SU-DHL-6 (cell line): Measurements from ENCODE around the gene PTPRQ.
"Not testable (repeated sequence)": the region's sequence is repeated elsewhere in the genome, so short reads cannot be mapped to it uniquely, and the experiment has no call there.

Source experiments
- H2AFZ ChIP-seq: fragments of 200-600 bp; sonication (generic); 2 replicates; pipeline ENCODE4 v1.6.1; 2014; ENCODE audit warnings: low read depth, mild to moderate bottlenecking, moderate library complexity, mixed read lengths, antibody characterized with exemption, low read length; ENCODE audit not compliant: severe bottlenecking
- H3F3A ChIP-seq: fragments of 200-600 bp; shearing (Covaris generic); 2 replicates; pipeline ENCODE4 v1.6.0; 2016; ENCODE audit warnings: antibody characterized with exemption, mild to moderate bottlenecking; ENCODE audit not compliant: insufficient read depth
- H3K27ac ChIP-seq: fragments of 200-600 bp; sonication (generic); 2 replicates; pipeline ENCODE4 v1.5.1; 2016; ENCODE audit warnings: low read depth, mild to moderate bottlenecking, low read length, moderate library complexity, mixed read lengths
- H3K27me3 ChIP-seq: fragments of 200-600 bp; sonication (generic), shearing (Covaris generic); 2 replicates; pipeline ENCODE4 v1.6.0; 2014; ENCODE audit warnings: mild to moderate bottlenecking, low read length
- H3K36me3 ChIP-seq: fragments of 200-600 bp; sonication (generic); 2 replicates; pipeline ENCODE4 v1.6.1; 2014; ENCODE audit warnings: mild to moderate bottlenecking, low read length, mixed read lengths
- H3K4me2 ChIP-seq: fragments of 300-600, 200-600 bp; shearing (Covaris generic), sonication (generic); 2 replicates; pipeline ENCODE4 v1.6.0; 2014; ENCODE audit warnings: low read length, low read depth, mild to moderate bottlenecking; ENCODE audit not compliant: poor library complexity, severe bottlenecking
- H3K4me3 ChIP-seq: fragments of 200-600 bp; sonication (generic); 2 replicates; pipeline ENCODE4 v1.5.1; 2014; ENCODE audit warnings: antibody characterized with exemption, low read length, mild to moderate bottlenecking, mixed read lengths; ENCODE audit not compliant: insufficient read depth, poor library complexity, severe bottlenecking
- H3K79me2 ChIP-seq: fragments of 200-600 bp; sonication (generic); 2 replicates; pipeline ENCODE4 v1.6.1; 2014; ENCODE audit warnings: mild to moderate bottlenecking, low read length, moderate library complexity; ENCODE audit not compliant: insufficient read depth
- H3K9ac ChIP-seq: fragments of 200-600 bp; sonication (generic); 2 replicates; pipeline ENCODE4 v1.7.0; 2014; ENCODE audit warnings: mild to moderate bottlenecking, low read length
- H3K9me2 ChIP-seq: fragments of 200-600 bp; sonication (generic); replicated peaks from 2 replicates; pipeline ENCODE4 v1.6.1; 2014; ENCODE audit warnings: low read length; ENCODE audit not compliant: insufficient read depth
- H3K9me3 ChIP-seq: fragments of 200-600 bp; sonication (generic); 2 replicates; pipeline ENCODE4 v1.6.1; 2014; ENCODE audit warnings: low read length, mixed read lengths; ENCODE audit not compliant: insufficient read depth
- H4K20me1 ChIP-seq: fragments of 200-600 bp; sonication (generic); 2 replicates; pipeline ENCODE4 v1.6.1; 2014; ENCODE audit warnings: low read depth, mild to moderate bottlenecking, antibody characterized with exemption, low read length, moderate library complexity, mixed read lengths
- EZH2phosphoT487 ChIP-seq: fragments of 200-600 bp; sonication (generic), shearing (Covaris generic); conservative IDR thresholded peaks from 2 replicates; pipeline ENCODE4 v1.6.1; 2018; ENCODE audit warnings: mild to moderate bottlenecking, antibody characterized with exemption, low read length, moderate library complexity, mixed read lengths
- TF ChIP-seq, protein P1 (sequence below): fragments of 200-600 bp; sonication (generic); IDR thresholded peaks from one replicate; pipeline ENCODE4 v1.5.1; 2017; ENCODE audit warnings: antibody characterized with exemption, mild to moderate bottlenecking, low read length, moderate library complexity; ENCODE audit not compliant: insufficient read depth, poor library complexity, severe bottlenecking

Gene PTPRQ

GRCh38 chr12:80460972-80461371 is 16.9 kb downstream of the PTPRQ start:
- Histone ChIP-seq H3K9ac (no peak overlapping the region), H3K27me3 (no peaks in the 10 kb centered on the region), H4K20me1 (no peaks in the 10 kb centered on the region), H3K9me3 (no peaks in the 10 kb centered on the region), H3K79me2 (no peaks in the 10 kb centered on the region), H3K27ac (no peak overlapping the region), H3K4me3 (no peak overlapping the region), H3K4me2 (no peak overlapping the region), H2AFZ (no peak overlapping the region), H3K36me3 (no peaks in the 10 kb centered on the region), H3F3A (no peaks in the 10 kb centered on the region), H3K9me2 (no peaks in the 10 kb centered on the region)
- no peak for TF ChIP-seq EZH2phosphoT487
- TF ChIP-seq, protein P1, sequence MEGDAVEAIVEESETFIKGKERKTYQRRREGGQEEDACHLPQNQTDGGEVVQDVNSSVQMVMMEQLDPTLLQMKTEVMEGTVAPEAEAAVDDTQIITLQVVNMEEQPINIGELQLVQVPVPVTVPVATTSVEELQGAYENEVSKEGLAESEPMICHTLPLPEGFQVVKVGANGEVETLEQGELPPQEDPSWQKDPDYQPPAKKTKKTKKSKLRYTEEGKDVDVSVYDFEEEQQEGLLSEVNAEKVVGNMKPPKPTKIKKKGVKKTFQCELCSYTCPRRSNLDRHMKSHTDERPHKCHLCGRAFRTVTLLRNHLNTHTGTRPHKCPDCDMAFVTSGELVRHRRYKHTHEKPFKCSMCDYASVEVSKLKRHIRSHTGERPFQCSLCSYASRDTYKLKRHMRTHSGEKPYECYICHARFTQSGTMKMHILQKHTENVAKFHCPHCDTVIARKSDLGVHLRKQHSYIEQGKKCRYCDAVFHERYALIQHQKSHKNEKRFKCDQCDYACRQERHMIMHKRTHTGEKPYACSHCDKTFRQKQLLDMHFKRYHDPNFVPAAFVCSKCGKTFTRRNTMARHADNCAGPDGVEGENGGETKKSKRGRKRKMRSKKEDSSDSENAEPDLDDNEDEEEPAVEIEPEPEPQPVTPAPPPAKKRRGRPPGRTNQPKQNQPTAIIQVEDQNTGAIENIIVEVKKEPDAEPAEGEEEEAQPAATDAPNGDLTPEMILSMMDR: no peak

- H3K79me2 ChIP-seq, H3K27ac ChIP-seq, H3K9me2 ChIP-seq, H3K27me3 ChIP-seq, H3K9me3 ChIP-seq, H3K4me3 ChIP-seq, H3K9ac ChIP-seq, H3K36me3 ChIP-seq, H3F3A ChIP-seq, H4K20me1 ChIP-seq, H3K4me2 ChIP-seq, H2AFZ ChIP-seq: not testable (repeated sequence)
Observed at GRCh38 chr12:80461851-80462250, 17.8 kb downstream of the PTPRQ start.

DNA sequence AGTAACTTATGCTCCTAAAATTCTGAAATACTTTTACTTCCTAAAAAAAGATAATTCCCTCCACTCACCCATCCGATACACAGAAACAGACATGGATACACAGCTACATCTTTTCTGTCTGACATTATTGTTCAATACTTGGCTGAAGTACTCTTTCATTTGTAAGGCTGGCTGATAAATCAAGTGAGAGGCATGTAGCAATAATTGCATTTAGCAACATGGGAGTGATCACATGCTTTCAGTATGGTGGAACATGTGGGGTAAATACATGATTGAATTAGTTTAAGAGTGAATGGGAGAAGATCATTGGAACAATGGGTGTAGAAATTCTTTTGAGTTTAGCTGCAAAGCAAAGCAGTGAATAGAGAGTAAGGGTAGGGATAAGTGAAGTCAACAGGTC is 25.6 kb downstream of the PTPRQ start:
- Histone ChIP-seq H2AFZ (no peak overlapping the region), H3K79me2 (no peaks in the 10 kb centered on the region), H3K36me3 (no peaks in the 10 kb centered on the region), H3K27ac (no peak overlapping the region), H3K9me2 (no peaks in the 10 kb centered on the region), H4K20me1 (no peaks in the 10 kb centered on the region), H3K4me2 (no peak overlapping the region), H3K9ac (no peak overlapping the region), H3K27me3 (no peaks in the 10 kb centered on the region), H3K9me3 (no peaks in the 10 kb centered on the region), H3K4me3 (no peak overlapping the region), H3F3A (no peaks in the 10 kb centered on the region)
- no peak for TF ChIP-seq EZH2phosphoT487

DNA sequence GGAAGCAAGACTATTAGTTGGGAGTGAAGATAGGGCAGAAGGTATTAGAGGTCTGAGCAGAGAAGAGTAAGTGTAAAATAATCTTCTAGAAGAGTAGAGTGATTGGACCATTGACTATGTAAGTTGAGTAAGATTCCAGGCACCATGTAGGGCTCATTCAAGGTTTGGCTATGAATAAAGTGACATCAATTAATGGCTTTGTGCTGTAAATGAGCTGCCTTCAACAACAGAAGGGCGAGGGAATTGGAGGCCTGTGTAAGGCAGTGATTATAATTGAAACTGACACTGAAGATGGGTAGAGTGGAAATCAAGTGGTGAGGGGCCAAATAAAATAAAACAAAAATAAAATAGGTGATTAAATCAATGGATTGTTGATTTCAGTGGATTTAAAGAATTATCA is 26.4 kb downstream of the PTPRQ start:
- H2AFZ ChIP-seq: no peak overlapping the region
- no peak for TF ChIP-seq EZH2phosphoT487
- TF ChIP-seq, protein P1: no peak
- H3K9ac ChIP-seq: no peak overlapping the region
- no peak overlapping the region for H3K4me3 ChIP-seq
- no peak overlapping the region for H3K4me2 ChIP-seq
- H3K27me3 ChIP-seq: no peaks in the 10 kb centered on the region
- H3K9me2 ChIP-seq: no peaks in the 10 kb centered on the region
- no peaks in the 10 kb centered on the region for H3K9me3 ChIP-seq
- H3K79me2 ChIP-seq: no peaks in the 10 kb centered on the region
- H4K20me1 ChIP-seq: no peaks in the 10 kb centered on the region
- no peaks in the 10 kb centered on the region for H3F3A ChIP-seq
- H3K36me3 ChIP-seq: no peaks in the 10 kb centered on the region
- H3K27ac ChIP-seq: no peak overlapping the region
